HEK293 (cell line): Measurements from ENCODE around the gene AVL9.

Experiments used
- CTCF ChIA-PET: fragments of 350-600 bp; formaldehyde crosslinking; extraction: SDS; loops from one replicate; lab custom pipeline; 2021; ENCODE audit warnings: antibody characterized with exemption; lab: Yijun Ruan, JAX
- POLR2A ChIA-PET: fragments of 300-600 bp; formaldehyde crosslinking; extraction: SDS; loops from one replicate; lab custom pipeline; 2020; ENCODE audit warnings: antibody characterized with exemption, inconsistent platforms; lab: Yijun Ruan, JAX
- H3K27ac ChIP-seq: fragments of 200-500 bp; sonication (Bioruptor generic); 2 replicates; pipeline ENCODE4 v1.5.1; 2014; ENCODE audit warnings: low read depth, low read length, control low read depth, inconsistent platforms; ENCODE audit errors: extremely low read depth
- H3K36me3 ChIP-seq, 2 experiments: fragments of 200-500 bp in 1 of 2; sonication (Bioruptor generic) in 1 of 2; 1 replicate in 1 of 2; 2 replicates in 1 of 2; pipeline ENCODE4 v1.5.1; 2014 to 2017; ENCODE audit warnings: inconsistent platforms in 2 of 2, low read length in 2 of 2; ENCODE audit not compliant: control insufficient read depth in 2 of 2, insufficient read depth in 1 of 2
- H3K4me1 ChIP-seq: fragments of 200-500 bp; sonication (Bioruptor generic); 2 replicates; pipeline ENCODE4 v1.5.1; 2014; ENCODE audit warnings: mild to moderate bottlenecking, low read length, inconsistent platforms; ENCODE audit not compliant: control insufficient read depth, insufficient read depth
- H3K4me3 ChIP-seq: 2 replicates; pipeline ENCODE4 v1.5.1; 2011; ENCODE audit warnings: low read depth, mild to moderate bottlenecking, control low read depth, low read length, moderate library complexity
- H3K9me3 ChIP-seq: fragments of 200-500 bp; sonication (Bioruptor generic); 2 replicates; pipeline ENCODE4 v1.5.1; 2014; ENCODE audit warnings: low read depth, low read length, inconsistent platforms; ENCODE audit not compliant: control insufficient read depth, insufficient read depth
- BCL11A ChIP-seq: fragments of 450-650 bp; formaldehyde crosslinking; IDR thresholded peaks from 2 replicates; pipeline ENCODE4 v1.5.1; 2016; ENCODE audit warnings: low read depth, missing biosample characterization, missing genetic modification characterization
- OVOL3 ChIP-seq: fragments of 450-650 bp; formaldehyde crosslinking; IDR thresholded peaks from 2 replicates; pipeline ENCODE4 v1.5.1; 2016; ENCODE audit warnings: missing biosample characterization, missing genetic modification characterization
- PRDM1 ChIP-seq: fragments of 450-650 bp; formaldehyde crosslinking; IDR thresholded peaks from 2 replicates; pipeline ENCODE4; 2016; ENCODE audit warnings: missing biosample characterization, missing genetic modification characterization
- SP7 ChIP-seq: fragments of 450-650 bp; formaldehyde crosslinking; IDR thresholded peaks from 2 replicates; pipeline ENCODE4 v1.5.1; 2016; ENCODE audit warnings: missing biosample characterization, missing genetic modification characterization
- YY1 ChIP-seq: fragments of 450-650 bp; formaldehyde crosslinking; IDR thresholded peaks from 2 replicates; pipeline ENCODE4 v1.5.1; 2018; ENCODE audit warnings: missing biosample characterization, missing genetic modification characterization
- ZFP3 ChIP-seq: fragments of 450-650 bp; formaldehyde crosslinking; IDR thresholded peaks from 2 replicates; pipeline ENCODE4 v1.5.1; 2016; ENCODE audit warnings: low read depth, missing biosample characterization, missing genetic modification characterization
- ZNF146 ChIP-seq: fragments of 450-650 bp; formaldehyde crosslinking; IDR thresholded peaks from 2 replicates; pipeline ENCODE4 v1.5.1; 2016; ENCODE audit warnings: missing biosample characterization, missing genetic modification characterization
- ZNF211 ChIP-seq: fragments of 450-650 bp; formaldehyde crosslinking; IDR thresholded peaks from 2 replicates; pipeline ENCODE4 v1.5.1; 2016; ENCODE audit warnings: low read depth, missing biosample characterization, missing genetic modification characterization
- ZNF292 ChIP-seq: fragments of 450-650 bp; formaldehyde crosslinking; IDR thresholded peaks from 2 replicates; pipeline ENCODE4 v1.5.1; 2016; ENCODE audit warnings: low read depth, missing biosample characterization, missing genetic modification characterization, borderline replicate concordance
- ZNF394 ChIP-seq: fragments of 450-650 bp; formaldehyde crosslinking; IDR thresholded peaks from 2 replicates; pipeline ENCODE4 v1.5.1; 2016; ENCODE audit warnings: missing biosample characterization, missing genetic modification characterization, mild to moderate bottlenecking, moderate library complexity, borderline replicate concordance
- ZNF449 ChIP-seq: fragments of 450-650 bp; formaldehyde crosslinking; IDR thresholded peaks from 2 replicates; pipeline ENCODE4 v1.5.1; 2017; ENCODE audit warnings: missing biosample characterization, mild to moderate bottlenecking, missing genetic modification characterization, moderate library complexity
- ZNF521 ChIP-seq: fragments of 450-650 bp; formaldehyde crosslinking; IDR thresholded peaks from 2 replicates; pipeline ENCODE4 v1.5.1; 2017; ENCODE audit warnings: missing biosample characterization, mild to moderate bottlenecking, missing genetic modification characterization
- ZNF544 ChIP-seq: fragments of 450-650 bp; formaldehyde crosslinking; IDR thresholded peaks from 2 replicates; pipeline ENCODE4 v1.5.0; 2017; ENCODE audit warnings: missing biosample characterization, missing genetic modification characterization
- ZNF558 ChIP-seq: fragments of 450-650 bp; formaldehyde crosslinking; IDR thresholded peaks from 2 replicates; pipeline ENCODE4 v1.5.1; 2016; ENCODE audit warnings: missing biosample characterization, missing genetic modification characterization
- ZNF626 ChIP-seq: fragments of 450-650 bp; sonication (Bioruptor Pico); formaldehyde crosslinking; IDR thresholded peaks from 2 replicates; pipeline ENCODE4 v1.5.1; 2018; ENCODE audit warnings: missing biosample characterization, missing genetic modification characterization, inconsistent platforms
- ZNF660 ChIP-seq: fragments of 450-650 bp; IDR thresholded peaks from 2 replicates; pipeline ENCODE4 v1.5.1; 2018; ENCODE audit warnings: missing biosample characterization, mild to moderate bottlenecking, missing genetic modification characterization
- ZNF776 ChIP-seq: fragments of 450-650 bp; formaldehyde crosslinking; IDR thresholded peaks from 2 replicates; pipeline ENCODE4 v1.5.0; 2017; ENCODE audit warnings: missing biosample characterization, missing genetic modification characterization, borderline replicate concordance
- ZSCAN23 ChIP-seq: fragments of 450-650 bp; formaldehyde crosslinking; IDR thresholded peaks from 2 replicates; pipeline ENCODE4 v1.5.1; 2016; ENCODE audit warnings: missing biosample characterization, missing genetic modification characterization
- TF ChIP-seq, protein P1 (sequence below): fragments of 450-650 bp; formaldehyde crosslinking; IDR thresholded peaks from 2 replicates; pipeline ENCODE4 v1.5.1; 2016; ENCODE audit warnings: missing biosample characterization, missing genetic modification characterization, low read depth
- TF ChIP-seq, protein P2 (sequence below): fragments of 450-650 bp; formaldehyde crosslinking; IDR thresholded peaks from 2 replicates; pipeline ENCODE4 v1.5.1; 2016; ENCODE audit warnings: missing biosample characterization, missing genetic modification characterization

The AVL9 gene

GRCh38 chr7:32453341-32454011 is 41.8 kb upstream of the AVL9 start:
- TF ChIP-seq BCL11A (tag by site-specific recombination) (no peak), ZNF146 (tag by site-specific recombination) (no peak), SP7 (tag by site-specific recombination) (no peak), ZNF211 (tag by site-specific recombination) (no peak)
- POLR2A ChIA-PET, result no interaction called here
- H3K36me3 ChIP-seq, result no peaks in the 10 kb centered on the region

GRCh38 chr7:32458025-32458424 is 37.3 kb upstream of the AVL9 start:
- no peak overlapping the region for H3K4me3 ChIP-seq
- ChIA-PET CTCF (no interaction called here), POLR2A (no interaction called here)
- H3K4me1 ChIP-seq, result 0 out of 2 replicates have a peak, but pooled peaks cover 3% of the 10 kb centered on the region
- TF ChIP-seq ZNF626 (no peak), ZNF544 (tag by site-specific recombination) (no peak), ZNF660 (tag by site-specific recombination) (no peak), ZNF292 (tag by site-specific recombination) (no peak), ZNF776 (tag by site-specific recombination) (no peak), OVOL3 (tag by site-specific recombination) (no peak), ZNF449 (tag by site-specific recombination) (no peak), ZNF521 (no peak), ZNF394 (tag by site-specific recombination) (no peak), PRDM1 (tag by site-specific recombination) (no peak), ZSCAN23 (no peak), ZFP3 (no peak), ZNF558 (tag by site-specific recombination) (no peak), YY1 (tag by site-specific recombination) (no peak)
- TF ChIP-seq, protein P1, sequence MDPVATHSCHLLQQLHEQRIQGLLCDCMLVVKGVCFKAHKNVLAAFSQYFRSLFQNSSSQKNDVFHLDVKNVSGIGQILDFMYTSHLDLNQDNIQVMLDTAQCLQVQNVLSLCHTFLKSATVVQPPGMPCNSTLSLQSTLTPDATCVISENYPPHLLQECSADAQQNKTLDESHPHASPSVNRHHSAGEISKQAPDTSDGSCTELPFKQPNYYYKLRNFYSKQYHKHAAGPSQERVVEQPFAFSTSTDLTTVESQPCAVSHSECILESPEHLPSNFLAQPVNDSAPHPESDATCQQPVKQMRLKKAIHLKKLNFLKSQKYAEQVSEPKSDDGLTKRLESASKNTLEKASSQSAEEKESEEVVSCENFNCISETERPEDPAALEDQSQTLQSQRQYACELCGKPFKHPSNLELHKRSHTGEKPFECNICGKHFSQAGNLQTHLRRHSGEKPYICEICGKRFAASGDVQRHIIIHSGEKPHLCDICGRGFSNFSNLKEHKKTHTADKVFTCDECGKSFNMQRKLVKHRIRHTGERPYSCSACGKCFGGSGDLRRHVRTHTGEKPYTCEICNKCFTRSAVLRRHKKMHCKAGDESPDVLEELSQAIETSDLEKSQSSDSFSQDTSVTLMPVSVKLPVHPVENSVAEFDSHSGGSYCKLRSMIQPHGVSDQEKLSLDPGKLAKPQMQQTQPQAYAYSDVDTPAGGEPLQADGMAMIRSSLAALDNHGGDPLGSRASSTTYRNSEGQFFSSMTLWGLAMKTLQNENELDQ, result no peak
- TF ChIP-seq, protein P2, sequence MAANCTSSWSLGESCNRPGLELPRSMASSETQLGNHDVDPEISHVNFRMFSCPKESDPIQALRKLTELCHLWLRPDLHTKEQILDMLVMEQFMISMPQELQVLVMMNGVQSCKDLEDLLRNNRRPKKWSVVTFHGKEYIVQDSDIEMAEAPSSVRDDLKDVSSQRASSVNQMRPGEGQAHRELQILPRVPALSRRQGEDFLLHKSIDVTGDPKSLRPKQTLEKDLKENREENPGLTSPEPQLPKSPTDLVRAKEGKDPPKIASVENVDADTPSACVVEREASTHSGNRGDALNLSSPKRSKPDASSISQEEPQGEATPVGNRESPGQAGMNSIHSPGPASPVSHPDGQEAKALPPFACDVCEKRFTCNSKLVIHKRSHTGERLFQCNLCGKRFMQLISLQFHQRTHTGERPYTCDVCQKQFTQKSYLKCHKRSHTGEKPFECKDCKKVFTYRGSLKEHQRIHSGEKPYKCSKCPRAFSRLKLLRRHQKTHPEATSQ (tag by site-specific recombination), result no peak
- H3K36me3 ChIP-seq, result no peaks in the 10 kb centered on the region
- H3K27ac ChIP-seq, result no peak overlapping the region
- no peaks in the 10 kb centered on the region for H3K9me3 ChIP-seq

More at GRCh38 chr7:32453341-32454011, 41.8 kb upstream of the AVL9 start:
- Histone ChIP-seq H3K4me3 (no peak overlapping the region), H3K4me1 (no peaks in the 10 kb centered on the region), H3K27ac (no peak overlapping the region), H3K9me3 (no peaks in the 10 kb centered on the region)
- CTCF ChIA-PET, result interaction anchor here (1.1 kb wide), 1 partner anchor 26 kb away, joined by 3 read pairs; no protein-coding TSS in a partner anchor
